Gastroesophageal sphincter (tissue), 4 donors: ENCODE data around the gene DSCAML1. TPM values are rescaled to one million over a fixed set of nuclear protein-coding genes. Genes with fewer than 3 reads are reported as not detected.

Experiments used
- ATAC-seq: fragments of 150-250 bp; one replicate; pipeline ENCODE4 v1.9.1; 2016; ENCODE audit warnings: mild to moderate bottlenecking, moderate library complexity
- H3K27ac ChIP-seq, 4 donors: fragments of 200-600 bp; sonication (generic) in 3 of 4; 1 replicate in 3 of 4; 2 replicates in 1 of 4; pipeline ENCODE4 v1.5.1; 2016 to 2019
- H3K27me3 ChIP-seq: fragments of 200-600 bp; sonication (generic); one replicate; pipeline ENCODE4 v1.5.1; 2019
- H3K36me3 ChIP-seq, 2 donors: fragments of 200-600 bp; sonication (generic); one replicate each; pipeline ENCODE4 v1.5.1; 2019; ENCODE audit warnings: control low read depth in 1 of 2
- H3K4me1 ChIP-seq, 3 donors: fragments of 200-600 bp; sonication (generic); 1 replicate in 2 of 3; 2 replicates in 1 of 3; pipeline ENCODE4 v1.5.1; 2016 to 2019; ENCODE audit warnings: control low read depth in 2 of 3
- H3K4me3 ChIP-seq, 2 donors: fragments of 200-600 bp; sonication (generic); one replicate each; pipeline ENCODE4 v1.5.1; 2019; ENCODE audit warnings: mild to moderate bottlenecking in 1 of 2, moderate library complexity in 1 of 2
- H3K9me3 ChIP-seq, 3 donors: fragments of 200-600 bp; sonication (generic); one replicate each; pipeline ENCODE4 v1.5.1; 2017 to 2019; ENCODE audit warnings: control low read depth in 2 of 3
- EP300 ChIP-seq: sonication (generic); formaldehyde crosslinking; IDR thresholded peaks from one replicate; pipeline ENCODE4 v1.6.1; 2017; ENCODE audit warnings: antibody characterized with exemption, mild to moderate bottlenecking
- POLR2A ChIP-seq, 2 donors: fragments of 450-650 bp; IDR thresholded peaks; one replicate each; pipeline ENCODE4 v1.6.1; 2017; ENCODE audit warnings: antibody characterized with exemption in 2 of 2, mild to moderate bottlenecking in 2 of 2, moderate library complexity in 1 of 2
- POLR2AphosphoS5 ChIP-seq: sonication (generic); formaldehyde crosslinking; IDR thresholded peaks from one replicate; pipeline ENCODE4 v1.6.1; 2017; ENCODE audit warnings: antibody characterized with exemption
- WGBS, 2 donors: methylation state at CpG; one replicate each; pipeline ENCODE4 v1.1.5; 2018; ENCODE audit warnings: low coverage in 1 of 2; 5-methylcytosine and 5-hydroxymethylcytosine counted together
- total RNA-seq, 4 donors: library from RNA; depleted of rRNA; stranded (reverse); fragments of >200 nt; gene quantifications; one replicate each; pipeline ENCODE4 v1.1.0, GENCODE V29; 2016
- TF ChIP-seq, protein P1 (sequence below), 4 experiments: fragments of 200-600 bp in 2 of 4; fragments of 450-650 bp in 2 of 4; sonication (generic) in 1 of 4; IDR thresholded peaks; one replicate each; pipeline ENCODE4 v1.5.1; 2017 to 2019; ENCODE audit warnings: antibody characterized with exemption in 4 of 4, mild to moderate bottlenecking in 2 of 4, moderate library complexity in 2 of 4

DSCAML1 gene
- total RNA-seq, 4 donors from 2014 or later = 0.35 to 2.5 (median 0.73) TPM

DNA sequence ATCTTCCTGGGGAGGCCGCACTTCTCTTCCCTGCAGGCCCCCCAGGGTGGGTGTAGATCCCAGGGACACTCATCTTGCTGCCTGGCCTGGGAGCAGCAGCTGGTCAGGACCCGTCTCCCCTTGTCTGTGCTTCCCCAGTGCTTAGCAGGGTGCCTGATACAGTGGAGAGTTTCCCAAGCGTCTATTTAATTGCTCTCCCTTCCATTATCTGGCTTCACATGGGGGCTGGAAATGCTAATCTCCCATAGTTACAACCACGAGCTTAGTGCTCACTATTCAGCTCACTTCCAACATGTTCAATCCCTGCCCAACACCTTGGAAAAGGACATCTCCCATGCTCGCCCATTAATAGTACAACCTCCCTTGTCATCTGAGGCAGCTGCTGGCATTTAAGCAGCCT, 100.5 kb downstream of the DSCAML1 start:
- no peak for ATAC-seq
- Histone ChIP-seq H3K4me3 (no peak overlapping the region), H3K27me3 (peaks cover 50% of the 10 kb centered on the region), H3K27ac (no peak overlapping the region), H3K4me1 (peaks cover 0 to 7% (median 3%) of the 10 kb centered on the region in 3 donors), H3K36me3 (no peaks in the 10 kb centered on the region), H3K9me3 (no peaks in the 10 kb centered on the region)
- 73 to 76% methylated on average over 3 to 4 of the region's 5 CpGs for WGBS, 2 donors
- no peak for TF ChIP-seq EP300
- no peak for TF ChIP-seq POLR2A (IDR thresholded peaks at IDR 0.05)
- TF ChIP-seq POLR2AphosphoS5 = no peak
- TF ChIP-seq, protein P1, sequence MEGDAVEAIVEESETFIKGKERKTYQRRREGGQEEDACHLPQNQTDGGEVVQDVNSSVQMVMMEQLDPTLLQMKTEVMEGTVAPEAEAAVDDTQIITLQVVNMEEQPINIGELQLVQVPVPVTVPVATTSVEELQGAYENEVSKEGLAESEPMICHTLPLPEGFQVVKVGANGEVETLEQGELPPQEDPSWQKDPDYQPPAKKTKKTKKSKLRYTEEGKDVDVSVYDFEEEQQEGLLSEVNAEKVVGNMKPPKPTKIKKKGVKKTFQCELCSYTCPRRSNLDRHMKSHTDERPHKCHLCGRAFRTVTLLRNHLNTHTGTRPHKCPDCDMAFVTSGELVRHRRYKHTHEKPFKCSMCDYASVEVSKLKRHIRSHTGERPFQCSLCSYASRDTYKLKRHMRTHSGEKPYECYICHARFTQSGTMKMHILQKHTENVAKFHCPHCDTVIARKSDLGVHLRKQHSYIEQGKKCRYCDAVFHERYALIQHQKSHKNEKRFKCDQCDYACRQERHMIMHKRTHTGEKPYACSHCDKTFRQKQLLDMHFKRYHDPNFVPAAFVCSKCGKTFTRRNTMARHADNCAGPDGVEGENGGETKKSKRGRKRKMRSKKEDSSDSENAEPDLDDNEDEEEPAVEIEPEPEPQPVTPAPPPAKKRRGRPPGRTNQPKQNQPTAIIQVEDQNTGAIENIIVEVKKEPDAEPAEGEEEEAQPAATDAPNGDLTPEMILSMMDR (IDR thresholded peaks at IDR 0.05) = no peak

DNA sequence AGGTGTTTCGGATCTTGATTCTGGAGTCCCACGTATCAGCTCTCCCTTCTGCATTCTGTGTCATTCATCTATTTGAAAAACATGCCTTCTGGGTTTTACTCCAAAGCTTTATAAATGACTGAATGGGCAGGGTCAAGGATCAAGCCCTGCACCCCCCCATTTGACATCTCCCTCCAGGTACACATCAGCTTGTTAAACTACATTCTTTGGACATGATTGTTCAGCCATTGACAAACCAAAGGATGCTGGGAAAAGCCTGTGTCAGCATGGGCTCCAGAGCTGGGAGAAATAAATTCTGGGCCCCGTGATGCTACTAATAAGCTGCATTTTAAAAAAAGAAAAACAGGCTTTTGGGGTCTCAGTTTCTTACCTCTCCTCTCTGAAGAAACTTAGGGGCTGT, 103.7 kb downstream of the DSCAML1 start:
- no peak for ATAC-seq
- H3K4me1 ChIP-seq = peaks cover 0 to 15% (median 5%) of the 10 kb centered on the region in 3 donors
- TF ChIP-seq POLR2AphosphoS5 = no peak
- TF ChIP-seq, protein P1 (IDR thresholded peaks at IDR 0.05) = no peak
- TF ChIP-seq POLR2A (IDR thresholded peaks at IDR 0.05) = no peak
- no peak for TF ChIP-seq EP300
- H3K27ac ChIP-seq = no peak overlapping the region
- 100% methylated on average over 2 to 3 of the region's 3 CpGs for WGBS, 2 donors
- H3K36me3 ChIP-seq = no peaks in the 10 kb centered on the region
- H3K4me3 ChIP-seq = no peak overlapping the region
- peaks cover 28% of the 10 kb centered on the region for H3K27me3 ChIP-seq
- no peaks in the 10 kb centered on the region for H3K9me3 ChIP-seq

DNA sequence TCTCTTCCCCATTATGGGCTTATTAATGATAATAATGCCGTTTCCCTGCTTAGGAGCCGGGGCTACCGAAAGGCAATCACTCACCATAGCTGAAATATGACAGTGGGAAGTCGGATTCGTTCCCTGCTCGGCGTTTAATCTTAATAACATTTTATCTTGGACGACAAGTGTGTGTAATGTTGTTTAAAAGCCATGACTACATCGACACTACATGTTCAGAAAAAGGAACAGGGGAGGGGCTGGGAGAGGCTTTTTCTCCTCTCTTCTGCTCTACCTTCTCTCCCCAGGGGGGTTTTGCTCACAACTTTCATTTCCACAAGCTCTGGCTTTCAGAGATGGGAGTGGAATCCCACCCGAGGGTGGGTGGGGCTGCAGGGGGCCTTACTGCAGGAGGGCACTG, 105.5 kb downstream of the DSCAML1 start:
- Histone ChIP-seq H3K4me1 (peaks cover 0 to 15% (median 5%) of the 10 kb centered on the region in 3 donors), H3K36me3 (no peaks in the 10 kb centered on the region), H3K27me3 (peaks cover 12% of the 10 kb centered on the region), H3K9me3 (no peaks in the 10 kb centered on the region), H3K27ac (no peak overlapping the region), H3K4me3 (no peak overlapping the region)
- TF ChIP-seq, protein P1 (IDR thresholded peaks at IDR 0.05) = no peak
- TF ChIP-seq POLR2AphosphoS5 (no peak), POLR2A (IDR thresholded peaks at IDR 0.05) (no peak), EP300 (no peak)
- 15 to 26% methylated on average over 8 to 9 of the region's 10 CpGs for WGBS, 2 donors
- no peak for ATAC-seq

DNA sequence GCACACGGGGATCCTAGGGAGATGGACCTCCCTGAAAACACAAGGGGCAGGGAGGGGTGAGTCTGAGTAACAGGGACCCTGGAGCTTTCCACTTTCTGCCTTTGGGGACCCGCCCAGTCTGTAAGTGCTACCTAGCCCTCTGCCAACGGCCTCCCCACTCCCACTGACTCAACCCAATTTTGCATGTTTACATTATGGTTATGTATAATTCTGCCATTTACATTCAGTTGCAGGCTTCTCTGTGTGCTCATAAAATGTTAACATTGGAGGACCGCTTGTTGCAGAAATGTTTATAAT, 105.8 kb downstream of the DSCAML1 start:
- Histone ChIP-seq H3K27me3 (peaks cover 9% of the 10 kb centered on the region), H3K4me1 (peaks cover 0 to 15% (median 5%) of the 10 kb centered on the region in 3 donors), H3K27ac (no peak overlapping the region), H3K36me3 (no peaks in the 10 kb centered on the region), H3K4me3 (no peak overlapping the region), H3K9me3 (no peaks in the 10 kb centered on the region)
- WGBS, 2 donors = 13 to 24% methylated on average over 3 to 4 of the region's 4 CpGs
- TF ChIP-seq POLR2AphosphoS5 = no peak
- no peak for TF ChIP-seq EP300
- TF ChIP-seq, protein P1 (IDR thresholded peaks at IDR 0.05) = no peak
- no peak for TF ChIP-seq POLR2A (IDR thresholded peaks at IDR 0.05)
- no peak for ATAC-seq

DNA sequence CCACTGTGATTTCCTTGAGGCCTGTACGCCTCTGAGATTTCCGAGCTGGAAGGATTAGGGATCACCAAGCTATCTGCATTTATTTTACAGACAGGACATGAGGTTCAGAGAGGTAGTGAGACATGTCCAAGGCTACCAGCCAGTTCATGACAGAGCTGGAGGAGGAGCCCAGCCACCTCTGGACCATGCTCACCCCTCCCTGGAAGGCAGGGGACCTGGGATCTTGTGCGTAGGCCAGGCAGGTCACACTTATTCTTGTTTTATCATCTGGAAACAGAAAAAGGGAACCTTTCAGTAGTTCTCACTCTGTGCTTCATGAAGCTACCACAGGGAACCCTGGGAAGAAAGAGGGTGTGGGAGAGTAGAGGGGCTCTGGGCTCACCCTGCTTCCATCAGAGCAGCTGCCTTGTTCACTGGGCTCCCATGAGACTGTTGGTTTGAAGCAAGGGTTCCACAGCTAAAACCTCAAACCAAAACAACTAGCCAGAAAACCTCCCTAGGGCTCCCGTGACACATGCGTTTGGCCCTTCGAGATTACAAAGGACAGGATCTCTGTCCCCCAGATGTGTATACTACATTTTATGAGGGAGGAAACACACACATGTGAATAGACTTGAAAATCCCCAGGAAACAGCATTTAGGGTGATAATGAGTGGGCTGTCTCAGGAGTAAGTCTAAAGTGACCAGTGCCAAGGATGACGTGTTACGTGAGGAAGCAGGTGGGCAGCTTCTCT, 106.4 kb downstream of the DSCAML1 start:
- Histone ChIP-seq H3K4me1 (peaks cover 0 to 15% (median 5%) of the 10 kb centered on the region in 3 donors), H3K4me3 (no peak overlapping the region), H3K27ac (no peak overlapping the region), H3K36me3 (no peaks in the 10 kb centered on the region), H3K9me3 (no peaks in the 10 kb centered on the region), H3K27me3 (peaks cover 6% of the 10 kb centered on the region)
- WGBS, 2 donors = 46 to 82% methylated on average over 3 to 6 of the region's 8 CpGs
- no peak for ATAC-seq
- TF ChIP-seq, protein P1 (IDR thresholded peaks at IDR 0.05) = no peak
- no peak for TF ChIP-seq POLR2AphosphoS5
- no peak for TF ChIP-seq POLR2A (IDR thresholded peaks at IDR 0.05)
- TF ChIP-seq EP300 = no peak
